Activated CD4-positive, alpha-beta memory T cell treated with anti-CD3 and anti-CD28 coated beads for 36 hours (primary cell): ENCODE data around the gene EPB41L3. TPM values are rescaled to one million over a fixed set of nuclear protein-coding genes. Genes with fewer than 3 reads are reported as not detected.
"Not testable (repeated sequence)": the region's sequence is repeated elsewhere in the genome, so short reads cannot be mapped to it uniquely, and the experiment has no call there.

Experiments used
- CTCF ChIA-PET: fragments of 350-600 bp; sonication (Branson Sonifier 250); formaldehyde crosslinking; loops from one replicate; lab custom pipeline; 2021; ENCODE audit warnings: antibody characterized with exemption, inconsistent platforms; lab: Charles Lee
- POLR2A ChIA-PET: fragments of 350-600 bp; sonication (Branson Sonifier 250); formaldehyde crosslinking; loops from one replicate; lab custom pipeline; 2021; ENCODE audit warnings: antibody characterized with exemption; lab: Charles Lee
- DNase-seq: peaks from one replicate; pipeline ENCODE4 v3.0.0-alpha.2; 2020
- H3K27ac Mint-ChIP-seq: one replicate; pipeline ENCODE4 v1.8.0; 2021; ENCODE audit warnings: mixed read lengths
- H3K27me3 Mint-ChIP-seq: one replicate; pipeline ENCODE4 v1.8.0; 2021; ENCODE audit warnings: mixed read lengths
- H3K36me3 Mint-ChIP-seq: one replicate; pipeline ENCODE4 v1.8.0; 2021; ENCODE audit warnings: mixed read lengths
- H3K4me1 Mint-ChIP-seq: one replicate; pipeline ENCODE4 v1.8.0; 2021; ENCODE audit warnings: low read depth, mixed read lengths
- H3K4me3 Mint-ChIP-seq: one replicate; pipeline ENCODE4 v1.8.0; 2021; ENCODE audit warnings: mild to moderate bottlenecking, mixed read lengths
- H3K9me3 Mint-ChIP-seq: one replicate; pipeline ENCODE4 v1.8.0; 2021; ENCODE audit warnings: mixed read lengths
- intact Hi-C: fragments of 100-400 bp; cut with micrococcal nuclease; formaldehyde crosslinking; loops from one replicate; pipeline ENCODE4 v1.15.1; 2023
- total RNA-seq, 2 experiments: library from RNA; stranded (reverse); gene quantifications; one replicate each; pipeline ENCODE4 v1.2.3, GENCODE V29; 2021

Gene EPB41L3
- under 1 TPM; 0.77 to 0.88 TPM for total RNA-seq

- intact Hi-C loops: no loop called here
- Mint-ChIP-seq H3K27ac (no peak within 1 kb of the TSS), H3K4me3 (no peak within 1 kb of the TSS), H3K36me3 (no peaks in the 10 kb centered on the region), H3K27me3 (peaks cover 42% of the 10 kb centered on the region), H3K4me1 (peaks cover 2% of the 10 kb centered on the region), H3K9me3 (no peaks in the 10 kb centered on the region)
- DNase-seq: no peak
- ChIA-PET POLR2A (no interaction called here), CTCF (no interaction called here)
Measured at GRCh38 chr18:5543773-5544389, at the start of gene EPB41L3. EPB41L3 (minus strand) TSS chr18:5543997; CDS start chr18:5489183, 54,814 bp downstream.

DNA sequence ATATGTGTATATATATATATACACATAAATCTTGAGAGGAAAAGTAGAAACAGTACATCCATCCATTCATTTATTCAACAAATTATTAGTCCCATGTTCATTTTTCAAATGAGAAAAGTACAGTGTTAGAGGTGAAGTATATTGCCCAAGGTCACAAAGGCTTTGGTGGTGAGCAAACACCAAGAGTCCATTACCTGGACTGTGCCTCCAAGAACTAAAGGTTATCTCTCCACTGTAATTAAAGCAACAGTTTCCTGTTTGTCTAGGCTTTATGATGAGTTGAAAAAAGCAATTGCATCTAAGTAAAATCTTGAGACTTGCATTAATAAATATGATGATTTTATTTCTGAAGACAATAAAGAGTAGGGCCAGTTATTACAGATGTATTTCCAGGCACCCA is 44.7 kb upstream of the EPB41L3 start:
- Mint-ChIP-seq H3K27ac (no peak overlapping the region), H3K4me3 (no peak overlapping the region), H3K27me3 (no peaks in the 10 kb centered on the region), H3K36me3 (no peaks in the 10 kb centered on the region), H3K4me1 (no peaks in the 10 kb centered on the region), H3K9me3 (peaks cover 9% of the 10 kb centered on the region)
- POLR2A ChIA-PET: no interaction called here
- DNase-seq: no peak
- CTCF ChIA-PET: no interaction called here
- intact Hi-C loops: no loop called here

GRCh38 chr18:5585653-5586052 is 41.9 kb upstream of the EPB41L3 start:
- no peaks in the 10 kb centered on the region for H3K27me3 Mint-ChIP-seq
- no peaks in the 10 kb centered on the region for H3K36me3 Mint-ChIP-seq
- CTCF ChIA-PET: no interaction called here
- no peak for DNase-seq
- H3K4me1 Mint-ChIP-seq: no peaks in the 10 kb centered on the region
- H3K9me3 Mint-ChIP-seq: no peaks in the 10 kb centered on the region
- POLR2A ChIA-PET: no interaction called here
- no peak overlapping the region for H3K27ac Mint-ChIP-seq
- intact Hi-C loops: no loop called here
- H3K4me3 Mint-ChIP-seq: no peak overlapping the region

DNA sequence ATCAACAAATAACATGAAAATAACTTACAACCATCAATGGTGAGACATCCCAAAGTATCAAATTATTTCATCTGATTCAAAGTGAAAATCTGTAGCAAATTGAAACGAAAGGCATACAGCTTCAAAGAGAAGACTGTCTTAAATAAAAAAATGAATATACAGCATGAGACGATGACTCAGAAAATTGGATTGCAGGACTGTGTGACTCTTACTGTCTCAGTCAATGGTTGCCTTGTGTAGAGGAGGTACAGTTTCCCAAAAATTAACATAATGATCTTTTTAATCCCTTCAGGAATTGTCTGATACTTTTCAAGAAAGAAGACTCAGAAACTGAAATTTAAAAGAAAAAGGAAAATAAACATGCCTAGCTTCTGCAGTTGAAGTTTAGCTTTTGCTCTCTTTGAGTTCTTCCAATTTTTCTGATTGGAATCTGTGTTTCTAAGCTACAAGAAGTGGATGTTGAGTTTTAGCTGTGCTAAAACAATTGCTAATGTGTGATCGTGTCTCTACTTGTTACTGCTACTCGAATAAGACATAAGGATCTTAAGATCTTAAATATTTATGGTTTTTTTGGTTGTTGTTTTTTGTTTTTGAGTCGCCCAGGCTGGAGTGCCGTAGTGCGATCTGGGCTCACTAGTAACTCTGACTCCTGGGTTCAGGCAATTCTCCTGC is 41.1 kb upstream of the EPB41L3 start:
- ChIA-PET POLR2A (no interaction called here), CTCF (no interaction called here)
- intact Hi-C loops: no loop called here
- Mint-ChIP-seq H3K27ac (no peak overlapping the region), H3K36me3 (no peaks in the 10 kb centered on the region), H3K9me3 (no peaks in the 10 kb centered on the region), H3K27me3 (no peaks in the 10 kb centered on the region), H3K4me3 (no peak overlapping the region), H3K4me1 (no peaks in the 10 kb centered on the region)
- DNase-seq: no peak

- POLR2A ChIA-PET: no interaction called here
- Mint-ChIP-seq H3K27me3 (peaks cover 3% of the 10 kb centered on the region), H3K4me1 (no peaks in the 10 kb centered on the region), H3K36me3 (no peaks in the 10 kb centered on the region), H3K27ac (no peak overlapping the region), H3K9me3 (no peaks in the 10 kb centered on the region), H3K4me3 (no peak overlapping the region)
- intact Hi-C loops: no loop called here
- DNase-seq: no peak
- CTCF ChIA-PET: no interaction called here
Measured at GRCh38 chr18:5582849-5583681, 39.3 kb upstream of the EPB41L3 start.

- Mint-ChIP-seq H3K36me3 (no peaks in the 10 kb centered on the region), H3K4me3 (no peak overlapping the region)
- no peak for DNase-seq
Measured at GRCh38 chr18:5582076-5582475, 38.3 kb upstream of the EPB41L3 start.

DNA sequence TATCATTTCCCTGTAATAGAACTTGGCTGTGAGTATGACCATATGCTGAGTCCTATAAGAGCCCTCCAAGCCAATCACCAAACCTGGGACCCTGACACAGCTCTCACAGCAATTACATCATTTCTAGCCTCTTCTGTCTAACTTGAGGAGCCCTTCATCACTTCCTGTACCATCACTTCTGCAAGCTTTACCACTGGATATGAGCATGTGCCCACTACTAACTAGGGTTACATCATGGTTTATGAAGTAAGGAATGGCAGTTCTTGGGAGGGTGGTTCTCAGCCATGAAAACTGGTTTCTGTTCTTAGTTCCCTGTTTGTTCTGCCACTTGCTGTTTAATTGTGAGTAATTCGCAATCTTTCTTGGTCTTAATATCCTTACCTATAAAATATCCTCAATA is 31.0 kb upstream of the EPB41L3 start:
- Mint-ChIP-seq H3K4me3 (no peak overlapping the region), H3K36me3 (no peaks in the 10 kb centered on the region), H3K27ac (no peak overlapping the region), H3K4me1 (no peaks in the 10 kb centered on the region), H3K9me3 (no peaks in the 10 kb centered on the region), H3K27me3 (peaks cover 6% of the 10 kb centered on the region)
- ChIA-PET CTCF (no interaction called here), POLR2A (no interaction called here)
- DNase-seq: no peak
- intact Hi-C loops: no loop called here

More at GRCh38 chr18:5582076-5582475, 38.3 kb upstream of the EPB41L3 start:
- intact Hi-C loops: no loop called here
- ChIA-PET CTCF (no interaction called here), POLR2A (no interaction called here)
- H3K4me1 Mint-ChIP-seq: no peaks in the 10 kb centered on the region
- H3K27ac Mint-ChIP-seq: no peak overlapping the region
- H3K27me3 Mint-ChIP-seq: peaks cover 3% of the 10 kb centered on the region
- H3K9me3 Mint-ChIP-seq: no peaks in the 10 kb centered on the region

DNA sequence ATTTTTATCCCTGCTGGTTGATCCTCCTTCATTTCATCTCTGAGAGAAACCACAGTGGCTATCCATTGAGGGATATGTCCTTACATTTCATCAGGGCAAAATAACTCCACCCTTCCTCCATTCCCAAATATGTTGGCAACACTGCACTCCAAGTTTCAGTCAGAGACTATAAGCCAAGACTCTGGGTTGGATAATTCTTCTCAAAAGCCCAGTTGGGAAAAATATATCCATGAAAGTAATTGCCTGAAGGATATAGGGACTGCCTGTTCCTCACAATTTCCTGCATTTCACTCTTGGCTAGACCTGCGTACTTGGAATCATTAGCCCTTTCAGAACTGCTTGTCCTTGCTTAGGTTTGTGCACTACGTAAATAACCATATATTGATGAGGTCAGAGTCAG is 27.9 kb upstream of the EPB41L3 start:
- no peaks in the 10 kb centered on the region for H3K4me1 Mint-ChIP-seq
- peaks cover 3% of the 10 kb centered on the region for H3K27me3 Mint-ChIP-seq
- H3K4me3 Mint-ChIP-seq: no peak overlapping the region
- no peaks in the 10 kb centered on the region for H3K36me3 Mint-ChIP-seq
- intact Hi-C loops: no loop called here
- DNase-seq: no peak
- H3K27ac Mint-ChIP-seq: no peak overlapping the region
- no peaks in the 10 kb centered on the region for H3K9me3 Mint-ChIP-seq
- ChIA-PET CTCF (no interaction called here), POLR2A (no interaction called here)

DNA sequence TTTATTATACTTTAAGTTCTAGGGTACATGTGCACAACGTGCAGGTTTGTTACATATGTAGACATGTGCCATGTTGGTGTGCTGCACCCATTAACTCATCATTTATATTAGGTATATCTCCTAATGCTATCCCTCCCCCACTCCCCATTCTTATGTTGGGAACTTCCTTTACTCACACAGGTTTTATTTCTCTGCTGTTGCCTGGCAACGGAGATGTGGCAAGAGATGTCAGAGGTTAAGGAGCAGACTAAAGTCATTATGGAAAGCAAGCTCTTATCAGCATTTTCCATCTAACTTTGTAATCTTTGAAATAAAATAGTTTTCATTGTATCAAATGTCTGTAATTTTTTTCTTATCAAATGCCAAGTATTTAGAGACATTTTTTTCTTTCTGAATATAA is 26.8 kb upstream of the EPB41L3 start:
- H3K27me3 Mint-ChIP-seq, DNase-seq, CTCF ChIA-PET, H3K36me3 Mint-ChIP-seq, intact Hi-C loops, POLR2A ChIA-PET, H3K9me3 Mint-ChIP-seq, H3K4me3 Mint-ChIP-seq, H3K4me1 Mint-ChIP-seq, H3K27ac Mint-ChIP-seq: not testable (repeated sequence)

DNA sequence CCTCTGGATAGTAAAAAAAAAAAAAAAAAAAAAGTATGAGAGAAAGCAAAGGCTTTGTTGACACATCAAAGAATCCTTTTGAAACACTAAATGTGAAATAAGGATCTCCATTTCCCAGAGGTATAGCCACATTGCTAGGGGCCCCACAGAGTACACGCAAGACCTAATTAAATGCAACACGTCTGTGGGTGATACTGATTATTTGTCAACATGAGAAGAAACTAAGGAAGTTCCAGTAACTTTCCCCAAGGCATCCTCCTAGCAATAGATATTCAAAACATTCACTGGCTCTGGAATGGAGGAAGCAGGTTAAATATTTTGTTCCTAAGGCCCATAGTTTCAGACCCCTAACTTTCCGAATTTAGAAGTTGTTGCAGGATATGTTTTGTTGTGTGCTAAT is 24.6 kb upstream of the EPB41L3 start:
- POLR2A ChIA-PET: no interaction called here
- no peaks in the 10 kb centered on the region for H3K4me1 Mint-ChIP-seq
- H3K27ac Mint-ChIP-seq: no peak overlapping the region
- H3K27me3 Mint-ChIP-seq: peaks cover 6% of the 10 kb centered on the region
- DNase-seq: no peak
- intact Hi-C loops: no loop called here
- no peak overlapping the region for H3K4me3 Mint-ChIP-seq
- no peaks in the 10 kb centered on the region for H3K36me3 Mint-ChIP-seq
- CTCF ChIA-PET: no interaction called here
- H3K9me3 Mint-ChIP-seq: no peaks in the 10 kb centered on the region

DNA sequence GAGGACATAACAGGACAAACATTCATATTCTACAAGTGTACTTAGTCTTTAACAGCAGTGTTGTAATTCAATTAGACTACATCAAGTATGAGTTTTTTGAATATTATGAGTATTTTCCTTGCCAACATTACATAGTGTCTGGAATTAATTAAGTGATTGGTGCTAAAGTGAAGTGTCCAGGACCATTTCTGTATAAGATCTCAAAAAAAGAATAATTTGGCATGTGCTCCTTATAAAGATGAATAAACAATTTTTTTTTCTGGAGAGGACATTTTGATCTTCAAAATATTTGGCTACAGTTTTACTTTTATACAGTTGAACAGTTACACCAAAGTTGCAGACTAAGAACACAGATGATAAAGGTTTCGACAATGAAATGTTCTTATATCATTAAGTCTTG is 15.1 kb upstream of the EPB41L3 start:
- POLR2A ChIA-PET: no interaction called here
- Mint-ChIP-seq H3K27ac (no peak overlapping the region), H3K9me3 (no peaks in the 10 kb centered on the region), H3K36me3 (no peaks in the 10 kb centered on the region), H3K4me3 (no peak overlapping the region), H3K27me3 (peaks cover 2% of the 10 kb centered on the region), H3K4me1 (no peaks in the 10 kb centered on the region)
- intact Hi-C loops: no loop called here
- DNase-seq: no peak
- CTCF ChIA-PET: no interaction called here

GRCh38 chr18:5556310-5556974 is 12.6 kb upstream of the EPB41L3 start:
- H3K4me1 Mint-ChIP-seq: no peaks in the 10 kb centered on the region
- POLR2A ChIA-PET: no interaction called here

More at GRCh38 chr18:5556310-5556974, 12.6 kb upstream of the EPB41L3 start:
- CTCF ChIA-PET: no interaction called here
- no peak for DNase-seq
- peaks cover 2% of the 10 kb centered on the region for H3K27me3 Mint-ChIP-seq
- H3K9me3 Mint-ChIP-seq: no peaks in the 10 kb centered on the region
- no peaks in the 10 kb centered on the region for H3K36me3 Mint-ChIP-seq
- H3K4me3 Mint-ChIP-seq: no peak overlapping the region
- no peak overlapping the region for H3K27ac Mint-ChIP-seq
- intact Hi-C loops: no loop called here
